Activated CD4-positive, alpha-beta T cell treated with anti-CD3 and anti-CD28 coated beads, Interleukin-2, amount 50 U/mL, for 24 hours (primary cell): ENCODE data around the gene RNASEL.

ENCODE experiments used
- DNase-seq, 2 donors: peaks; one replicate each; pipeline ENCODE4 v3.0.0-alpha.2; 2020; ENCODE audit warnings: low read depth in 1 of 2, low spot score in 1 of 2

Gene RNASEL

DNA sequence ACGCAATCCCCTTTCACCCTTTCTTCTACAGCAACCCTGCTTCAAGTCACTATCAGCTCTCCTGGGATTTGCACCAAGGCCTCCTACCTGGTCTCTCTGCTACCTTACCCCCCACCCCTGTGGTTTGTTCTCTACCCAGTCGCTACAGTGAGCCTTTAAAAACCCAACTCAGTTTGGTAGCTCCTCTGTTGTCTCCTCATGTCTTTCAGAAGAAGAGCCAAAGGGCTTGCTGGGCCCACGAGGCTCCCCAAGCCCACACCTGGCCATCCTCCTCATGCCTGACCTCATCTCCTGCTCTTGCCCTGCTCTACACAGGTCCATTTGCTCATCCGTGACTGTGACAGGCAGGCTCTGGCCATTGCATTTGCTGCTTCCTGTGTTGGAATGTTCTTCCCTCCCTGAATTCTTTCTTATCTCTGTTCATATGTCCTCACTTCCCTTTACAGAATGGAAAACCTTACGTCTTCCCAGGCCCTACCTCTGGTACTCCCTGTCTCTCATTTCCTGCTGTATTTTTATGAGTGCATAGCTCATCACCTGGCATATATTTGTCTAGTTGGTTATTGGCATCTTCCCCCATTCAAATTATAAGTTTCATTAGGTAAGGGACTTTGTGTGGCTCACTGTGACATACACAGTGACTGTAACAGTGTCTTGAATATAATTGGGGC lies 11.8 kb upstream of the RNASEL start:
- no peak for DNase-seq

DNA sequence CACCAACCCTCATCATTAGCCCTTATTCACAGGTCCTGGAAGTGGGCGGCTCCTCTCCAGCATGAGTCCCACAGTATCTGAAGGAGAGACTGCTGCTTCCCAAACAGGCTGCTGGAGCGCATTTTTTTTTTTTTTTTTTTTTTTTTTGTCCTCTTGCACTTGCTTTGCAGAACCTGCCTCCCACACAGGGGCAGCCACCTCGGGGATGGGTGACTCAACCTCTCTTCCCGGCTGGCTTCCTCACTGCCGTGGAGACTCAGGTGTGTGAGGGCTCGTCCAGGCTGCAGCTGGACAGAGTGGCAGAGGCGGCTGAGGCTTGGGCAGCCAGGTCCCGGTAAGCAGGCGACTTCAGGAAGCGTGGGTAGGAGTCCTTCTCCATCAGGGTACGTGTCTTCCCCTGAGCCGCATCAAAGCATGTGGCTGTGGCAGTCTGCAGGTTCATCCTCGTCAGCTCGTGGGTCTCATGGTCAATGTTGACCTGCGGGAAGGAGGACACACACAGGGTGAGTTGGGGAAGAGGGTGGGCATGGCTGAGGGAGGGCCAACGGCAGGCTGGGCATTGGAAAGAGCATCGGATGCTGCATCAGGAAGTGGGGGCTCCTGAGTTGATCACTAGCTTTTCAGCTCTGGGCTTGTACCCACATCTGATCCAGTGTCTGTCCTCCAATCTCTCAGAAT lies 11.1 kb upstream of the RNASEL start:
- DNase-seq, result no peak

DNA sequence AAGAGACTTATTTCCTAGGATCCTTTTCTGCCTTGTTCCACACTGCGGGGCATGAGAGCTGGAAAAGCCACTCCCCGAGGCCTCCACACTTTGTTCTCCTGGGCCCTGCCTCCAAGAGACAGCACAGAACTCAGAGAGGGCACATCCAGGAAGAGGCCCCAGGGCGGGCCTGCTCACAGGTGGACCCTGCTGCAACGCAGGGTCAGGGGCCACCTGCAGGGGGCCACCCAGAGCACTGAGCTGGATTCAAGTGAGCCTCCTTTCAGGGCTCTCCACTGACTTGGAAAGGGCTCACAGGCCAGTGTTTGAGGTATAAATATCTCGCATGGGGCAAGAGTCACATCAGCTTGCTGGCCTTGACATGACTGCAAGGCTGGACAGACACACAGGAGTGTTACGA lies 10.3 kb upstream of the RNASEL start:
- DNase-seq, result no peak

DNA sequence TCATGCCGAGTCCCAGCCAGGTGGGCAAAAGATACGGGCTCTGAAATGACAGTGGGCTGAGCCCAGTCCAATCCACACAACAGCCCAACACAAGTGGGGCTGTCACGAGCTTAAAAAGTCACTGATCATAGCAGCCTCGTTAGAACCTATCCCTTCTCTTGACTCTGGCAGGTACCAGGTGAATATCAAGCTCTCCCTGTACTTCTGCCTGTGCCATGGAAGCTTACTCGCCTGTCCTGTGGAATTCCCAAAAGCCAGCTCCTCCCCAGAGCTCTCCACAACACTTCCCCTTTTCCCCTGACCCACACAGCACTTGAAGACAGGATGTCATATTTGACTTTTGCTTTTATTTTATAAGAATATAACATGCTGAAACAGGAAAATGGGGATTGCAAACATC lies 9.2 kb upstream of the RNASEL start:
- DNase-seq, result no peak

DNA sequence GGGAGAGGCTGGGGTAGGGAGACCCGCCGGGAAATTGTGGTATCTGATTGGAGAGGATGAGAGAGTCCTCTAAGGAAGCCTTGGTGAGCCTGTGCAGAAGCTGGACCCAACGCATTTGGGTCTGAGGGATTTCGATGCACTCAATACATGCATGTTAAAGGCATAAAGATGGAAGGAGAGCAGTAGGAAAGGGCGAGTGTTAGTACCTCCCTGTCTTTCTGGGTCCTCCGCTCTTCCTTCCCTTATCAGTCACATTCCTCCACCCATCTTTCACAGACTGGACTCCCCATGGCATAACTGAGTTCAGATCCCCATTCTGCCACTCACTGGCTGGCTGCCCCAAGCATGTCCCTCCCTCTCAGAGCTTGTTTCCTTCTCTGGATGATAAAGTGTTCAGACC lies 7.9 kb upstream of the RNASEL start:
- no peak for DNase-seq

DNA sequence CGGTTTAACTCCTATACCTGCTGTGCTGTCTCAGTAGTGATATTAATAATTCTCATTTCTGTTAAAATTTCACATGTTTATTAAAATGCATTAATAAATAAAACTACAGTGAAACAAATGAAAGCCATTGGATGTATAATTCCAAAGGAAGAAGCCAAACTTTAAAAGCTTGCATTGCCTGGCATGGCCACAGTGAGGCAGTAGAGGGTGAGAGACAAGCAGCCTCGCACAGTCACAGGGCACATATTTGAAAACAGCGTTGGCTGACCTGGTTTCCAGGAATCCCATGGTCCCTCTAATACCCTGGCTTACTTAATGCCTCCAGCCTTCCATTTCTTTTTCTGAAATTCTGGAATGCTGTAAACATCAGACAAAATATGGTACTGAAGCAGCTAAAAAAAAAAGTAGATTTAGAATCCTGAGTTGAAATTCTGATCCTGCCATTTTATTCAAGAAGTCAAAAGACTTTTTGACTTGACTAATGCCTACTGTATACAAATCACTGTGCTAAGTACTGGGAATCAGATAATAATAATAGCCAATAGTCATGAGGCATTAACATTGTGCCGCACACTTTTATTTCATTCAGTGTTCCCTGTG lies 6.7 kb upstream of the RNASEL start:
- DNase-seq, result peak; percentile 37 to 59

DNA sequence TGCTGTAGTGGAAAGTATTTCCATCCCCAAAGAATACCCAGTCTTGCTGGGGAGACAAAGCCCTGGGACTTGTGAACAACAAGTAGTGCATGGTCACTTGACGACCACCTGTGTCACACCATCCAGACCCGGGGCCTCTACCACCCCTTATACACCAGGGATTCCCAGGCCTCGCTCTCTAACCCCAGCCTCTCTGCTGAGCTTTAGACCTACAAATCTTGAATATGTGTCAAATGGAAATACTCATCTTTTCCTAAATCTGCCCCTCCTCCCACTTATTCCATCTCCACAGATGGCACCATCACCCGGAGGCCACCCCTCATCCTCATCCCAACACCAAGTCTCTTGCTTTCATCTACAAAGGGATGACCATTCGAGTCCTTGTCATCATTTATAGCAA lies 875 bp upstream of the RNASEL start:
- DNase-seq, result no peak

DNA sequence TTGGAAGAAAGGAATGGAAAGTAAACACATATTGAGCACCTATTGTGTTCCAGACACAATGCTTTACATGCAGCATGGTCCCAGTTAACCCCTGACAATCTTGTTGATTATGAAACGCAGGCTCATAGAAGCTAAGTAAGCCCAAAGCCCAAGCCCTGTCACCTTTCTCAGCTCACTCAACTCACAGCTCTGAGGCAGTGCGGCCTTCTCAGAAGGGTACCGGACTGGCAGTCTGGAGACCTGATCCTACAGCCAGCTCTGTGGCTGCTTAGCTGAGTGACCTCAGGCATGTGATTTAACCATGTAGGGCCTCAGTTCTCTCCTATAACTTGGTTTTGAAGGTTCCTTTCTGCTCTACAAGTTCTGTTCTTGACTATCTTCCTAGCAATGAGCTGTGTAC lies 464 bp upstream of the RNASEL start:
- no peak for DNase-seq

DNA sequence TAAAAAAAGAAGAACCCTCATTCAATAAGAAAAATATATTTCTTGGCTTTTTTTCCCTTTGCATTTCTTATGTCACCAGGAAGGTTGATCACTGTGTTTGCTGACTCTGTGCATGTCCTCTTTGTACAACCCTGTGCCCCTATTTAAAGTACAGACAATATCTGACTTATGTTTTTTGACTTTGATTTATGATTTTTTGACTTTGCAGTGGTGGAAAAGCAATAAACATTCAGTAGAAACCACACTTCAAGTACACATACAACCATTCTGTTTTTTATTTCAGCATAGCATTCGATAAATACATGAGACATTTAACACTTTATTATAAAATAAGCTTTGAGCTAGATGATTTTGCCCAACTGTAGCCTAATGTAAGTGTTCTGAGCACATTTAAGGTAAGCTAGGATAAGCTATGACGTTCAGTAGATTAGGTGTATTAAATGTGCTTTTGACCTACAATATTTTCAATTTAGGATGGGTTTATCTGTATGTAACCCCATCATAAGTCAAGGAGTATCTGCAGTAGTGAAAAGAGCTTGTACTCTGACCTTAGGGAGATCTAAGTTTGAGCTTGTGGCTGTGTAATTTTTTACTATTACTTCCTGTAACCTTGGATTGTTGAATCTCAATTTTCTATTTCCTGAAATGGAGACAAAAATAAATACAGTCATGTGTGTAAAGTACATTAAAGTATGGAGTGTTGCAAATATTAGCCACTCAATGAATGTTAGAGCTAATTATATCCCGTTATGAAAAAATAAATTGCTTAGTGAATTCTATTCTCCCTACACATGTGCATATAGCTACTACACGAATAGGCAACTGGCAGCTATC lies 1.2 kb downstream of the RNASEL start:
- DNase-seq, result no peak

DNA sequence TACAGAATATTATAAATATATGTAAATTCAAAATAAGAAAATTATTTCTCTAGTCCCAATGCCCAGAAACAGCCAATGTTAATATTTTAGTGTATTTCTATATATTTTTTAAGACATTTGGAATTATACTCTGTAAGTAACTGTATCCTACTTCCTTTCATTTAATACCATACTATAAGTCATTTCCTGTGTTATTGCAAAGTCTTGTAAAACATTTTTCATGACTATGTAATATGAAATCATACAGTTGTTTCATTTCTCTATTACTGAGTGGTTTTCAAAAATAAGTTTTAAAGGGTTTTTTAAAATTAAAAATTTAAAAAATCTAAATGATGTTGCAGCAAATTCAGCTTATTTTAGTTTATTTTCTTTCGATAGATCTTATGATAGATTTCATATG lies 2.0 kb downstream of the RNASEL start:
- DNase-seq, result no peak

DNA sequence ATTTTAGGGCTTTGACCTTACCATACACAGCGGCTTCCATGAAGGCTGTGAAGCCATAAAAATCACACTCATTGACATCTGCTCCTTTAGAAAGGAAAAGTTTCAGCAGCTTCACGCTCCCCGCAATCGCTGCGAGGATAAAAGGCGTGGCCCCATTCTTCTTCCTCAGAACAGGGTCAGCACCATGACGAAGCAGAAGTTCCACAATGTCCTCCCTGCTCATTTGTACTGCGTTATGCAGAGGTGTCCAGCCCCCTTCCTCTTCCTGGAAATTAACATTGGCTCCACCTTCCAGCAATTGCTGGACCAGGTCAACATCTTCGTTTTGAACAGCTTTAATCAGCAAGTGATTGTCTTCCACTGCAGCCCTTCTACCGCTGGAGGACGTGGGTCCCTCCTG lies 2.7 kb downstream of the RNASEL start:
- no peak for DNase-seq

DNA sequence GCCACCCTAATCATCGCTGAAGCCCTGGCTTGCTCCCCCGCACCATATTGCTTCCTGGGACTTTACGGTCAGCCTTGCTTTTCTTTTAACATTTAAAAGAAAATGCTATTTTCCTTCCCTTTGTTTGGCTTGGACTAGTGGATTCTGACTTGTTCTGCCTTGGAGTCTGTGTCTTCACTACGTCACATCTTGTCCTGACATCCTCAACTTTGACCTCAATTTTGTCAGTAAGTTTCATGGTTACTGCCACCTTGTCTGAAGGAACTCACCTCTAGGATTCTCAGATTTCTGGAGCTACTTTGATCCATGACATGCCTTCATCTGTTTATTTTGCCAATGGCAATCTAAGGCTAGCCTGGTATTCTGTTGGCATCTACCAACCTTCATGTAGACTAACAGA lies 4.3 kb downstream of the RNASEL start:
- no peak for DNase-seq

DNA sequence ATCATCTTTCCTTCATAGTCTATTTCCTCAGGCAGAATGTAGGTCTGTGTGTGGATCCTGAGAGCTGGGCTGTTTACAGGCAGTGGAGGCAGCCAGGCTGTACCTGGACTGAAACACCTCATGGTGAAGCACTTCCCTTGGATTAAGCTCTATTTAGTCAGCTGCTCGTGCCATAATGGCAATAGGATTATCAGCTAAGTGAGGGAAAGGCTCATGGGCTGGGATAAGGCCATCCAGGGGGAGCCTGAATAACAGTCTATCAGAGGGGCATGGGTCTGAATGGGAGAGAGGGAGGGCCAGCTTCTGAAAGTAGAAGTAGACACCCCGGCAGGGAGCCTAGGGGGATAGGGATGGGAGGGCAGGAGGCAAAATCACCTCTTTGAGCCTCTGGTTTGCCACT lies 8.3 kb downstream of the RNASEL start:
- no peak for DNase-seq

DNA sequence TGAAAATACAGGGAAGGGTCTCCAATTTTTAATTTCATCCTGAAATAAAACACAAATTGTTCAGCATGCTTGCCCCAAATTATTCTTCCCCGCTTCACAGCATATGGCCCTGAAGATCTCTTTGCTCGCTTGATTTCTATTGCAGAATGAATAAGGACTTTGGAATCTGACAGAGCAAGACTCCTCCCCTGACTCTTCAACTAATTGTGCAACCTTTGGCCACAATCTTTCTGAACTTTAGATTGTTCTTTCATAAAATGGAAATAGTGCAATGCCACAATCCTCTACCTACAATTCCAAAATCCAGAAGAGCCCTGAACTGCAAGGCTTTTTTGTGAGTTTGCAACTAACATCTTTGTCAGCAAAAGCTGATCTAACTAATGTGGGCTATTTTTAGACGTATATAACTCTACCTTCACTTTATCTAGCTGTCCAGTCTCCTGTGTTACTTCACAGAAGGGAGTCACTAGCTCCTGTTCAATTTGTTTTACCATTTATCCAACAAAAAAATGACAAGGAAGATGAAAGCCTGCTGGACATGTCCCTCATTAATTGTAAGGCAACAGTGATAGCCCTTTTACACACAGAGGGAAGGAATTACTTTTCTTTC lies 13.4 kb downstream of the RNASEL start:
- no peak for DNase-seq

DNA sequence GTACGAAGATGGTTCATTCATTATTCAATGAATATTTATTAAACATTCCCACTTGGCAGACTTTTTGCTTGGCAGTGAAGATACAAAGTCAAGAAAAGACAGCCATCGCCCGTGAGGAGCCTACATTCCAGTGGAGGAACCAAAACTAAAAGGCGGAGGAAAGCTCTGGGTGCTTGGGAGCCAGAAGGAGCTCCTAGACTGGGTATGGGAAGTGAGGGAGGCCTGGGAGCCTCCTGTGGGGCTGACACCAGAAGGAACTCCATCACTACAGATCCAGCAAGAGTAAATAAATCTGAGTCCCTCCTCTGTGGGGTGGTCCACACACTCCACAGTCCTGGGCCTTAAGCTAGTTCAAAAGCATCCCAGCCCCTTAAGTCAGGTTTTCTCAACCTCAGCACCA lies 14.9 kb downstream of the RNASEL start:
- DNase-seq, result no peak

DNA sequence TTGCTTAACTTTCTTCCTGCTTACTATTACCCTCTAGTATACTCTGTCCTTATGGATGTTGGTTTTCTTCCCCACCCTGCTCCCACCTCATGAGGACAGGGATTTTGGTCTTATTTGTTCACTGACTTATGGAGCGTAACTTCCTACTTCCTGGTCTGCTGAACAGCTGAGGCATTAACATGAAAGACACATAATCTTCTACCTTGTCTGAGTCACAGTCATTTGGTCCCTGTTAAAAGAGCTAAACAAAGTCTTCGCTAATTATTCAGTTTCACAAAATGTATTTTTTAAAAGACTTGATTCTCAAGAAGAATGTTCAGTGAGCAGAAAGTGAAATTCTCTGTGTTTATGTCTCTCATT lies 18.5 kb downstream of the RNASEL start:
- DNase-seq, result no peak

DNA sequence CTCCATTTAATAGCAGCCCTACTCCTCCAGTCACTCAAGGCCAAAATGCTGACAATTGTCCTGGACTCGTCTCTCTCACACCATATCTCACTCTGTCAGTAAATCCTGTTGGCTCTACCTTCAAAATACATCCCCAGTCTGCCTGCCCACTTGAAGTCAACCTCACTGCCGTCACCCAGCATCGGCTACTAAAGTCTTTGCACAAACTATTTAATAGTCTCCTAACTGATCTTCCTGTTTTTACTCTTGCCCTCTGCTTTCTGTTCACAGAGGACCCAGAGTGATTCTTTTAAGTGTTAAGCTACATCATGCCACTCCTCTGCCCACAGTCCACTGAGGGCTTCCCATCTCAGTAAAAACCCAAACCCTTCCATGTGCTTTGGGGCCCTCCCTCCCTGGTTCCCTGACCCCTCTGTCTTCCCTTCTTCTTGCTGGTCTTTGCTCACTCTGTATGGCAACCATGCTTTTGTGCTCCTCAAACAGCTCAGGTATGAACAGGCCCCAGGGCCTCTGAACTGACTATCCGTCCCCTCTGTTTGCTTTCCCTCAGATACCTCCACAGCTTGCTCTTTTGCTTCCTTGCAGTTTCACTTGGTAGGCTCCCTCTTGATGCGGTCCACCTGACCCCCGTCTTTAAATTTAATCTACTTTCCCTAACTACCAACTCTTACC lies 19.0 kb downstream of the RNASEL start:
- no peak for DNase-seq

DNA sequence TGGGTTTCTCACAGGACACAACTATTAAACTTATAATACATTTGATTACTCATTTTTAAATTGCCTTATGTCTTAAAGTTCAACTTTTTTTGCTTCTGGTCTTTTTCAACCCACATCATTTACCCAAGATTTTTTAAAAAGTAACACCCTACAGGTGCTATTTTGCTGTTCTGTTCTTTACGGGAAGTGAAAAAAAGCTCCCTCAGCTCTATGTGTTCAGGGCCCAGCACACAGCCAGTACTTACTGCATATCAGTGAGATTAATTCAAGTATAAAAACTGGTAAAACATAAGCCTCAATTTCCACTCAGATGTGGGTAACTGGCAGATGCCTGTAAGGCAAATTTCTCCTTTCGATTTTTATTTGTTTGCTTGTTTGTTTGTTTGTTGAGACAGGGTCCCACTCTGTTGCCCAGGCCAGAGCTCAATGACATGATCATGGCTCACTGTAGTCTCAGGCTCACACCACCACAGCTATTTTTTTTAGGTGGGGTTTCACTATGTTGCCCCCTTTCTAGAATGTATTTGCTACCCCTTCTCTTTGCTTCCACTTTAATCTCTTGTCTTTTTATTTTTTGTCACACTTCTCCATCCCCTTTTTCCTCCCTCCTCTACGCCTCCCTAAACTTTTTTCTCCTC lies 20.3 kb downstream of the RNASEL start:
- no peak for DNase-seq

DNA sequence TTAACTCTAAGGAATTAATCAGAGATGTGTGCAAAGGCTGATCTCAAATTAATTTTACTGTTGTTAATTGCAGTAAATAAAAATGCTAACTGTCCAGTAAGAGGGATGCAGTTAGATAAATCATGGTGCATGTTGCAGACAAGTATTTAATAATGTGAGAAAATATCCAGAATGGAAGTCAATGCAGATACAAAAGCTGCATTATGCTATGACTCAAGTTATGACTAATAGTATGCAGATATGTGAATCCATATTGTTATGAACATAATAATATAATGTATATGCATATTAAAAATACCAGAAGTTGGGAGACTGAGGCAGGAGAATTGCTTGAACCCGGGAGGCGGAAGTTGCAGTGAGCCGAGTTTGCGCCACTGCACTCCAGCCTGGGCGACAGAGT lies 21.4 kb downstream of the RNASEL start:
- no peak for DNase-seq

DNA sequence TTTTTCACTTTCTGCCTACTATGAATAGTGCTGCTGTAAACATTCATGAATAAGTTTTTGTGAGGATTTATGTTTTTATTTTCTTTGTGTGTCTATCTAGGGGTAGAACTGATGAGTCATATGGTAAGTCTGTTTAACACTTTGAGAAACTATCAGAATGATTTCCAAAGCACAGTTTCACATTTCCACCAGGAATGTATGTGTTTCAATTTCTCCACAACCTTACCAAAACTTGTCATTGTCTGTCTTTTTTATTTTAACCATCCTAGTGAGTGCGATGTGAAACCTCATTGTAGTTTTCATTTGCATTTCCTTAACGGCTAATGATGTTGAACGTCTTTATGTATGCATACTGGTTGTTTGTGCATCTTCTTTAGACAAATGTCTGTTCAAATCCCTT lies 23.5 kb downstream of the RNASEL start:
- DNase-seq, result no peak
